ENCODE measurements around the gene PRR29. TPM values are rescaled to one million over a fixed set of nuclear protein-coding genes. Genes with fewer than 3 reads are reported as not detected.

The PRR29 gene
- total RNA-seq, 4 donors from 2014 or later, result 0.23 to 1.1 (median 0.57) TPM; not detected in 1

GRCh38 chr17:63996430-63997182 is 1.5 kb upstream of the PRR29 start:
- TF ChIP-seq EP300 (IDR thresholded peaks at IDR 0.05), result no peak
- TF ChIP-seq POLR2A (IDR thresholded peaks at IDR 0.05), result no peak
- no peak for TF ChIP-seq POLR2AphosphoS5 (IDR thresholded peaks at IDR 0.05)
- TF ChIP-seq CTCF (IDR thresholded peaks at IDR 0.05), result no peak
- H3K4me1 ChIP-seq, result peaks cover 0 to 19% (median 13%) of the 10 kb centered on the region in 3 donors
- H3K27me3 ChIP-seq, result peaks cover 66% of the 10 kb centered on the region
- H3K4me3 ChIP-seq, result no peak overlapping the region
- no peaks in the 10 kb centered on the region for H3K36me3 ChIP-seq
- no peak for ATAC-seq
- 86 to 95% methylated on average over 9 to 11 of the region's 11 CpGs for WGBS, 2 donors (ENCODE audit: low coverage in 1 of 2)
- no peak overlapping the region for H3K27ac ChIP-seq
- H3K9me3 ChIP-seq, result no peaks in the 10 kb centered on the region

- 14 to 26% methylated on average over 2 to 3 of the region's 19 CpGs for WGBS, 2 donors (ENCODE audit: low coverage in 1 of 2)
- ATAC-seq, result no peak
- H3K4me3 ChIP-seq, result peak overlapping the region in 1 of 2 donors; percentile 57
- peaks cover 0 to 19% (median 17%) of the 10 kb centered on the region in 3 donors for H3K4me1 ChIP-seq
- no peaks in the 10 kb centered on the region for H3K36me3 ChIP-seq
- H3K9me3 ChIP-seq, result no peaks in the 10 kb centered on the region
- H3K27ac ChIP-seq, result peak overlapping the region in 2 of 4 donors; percentile 12 to 42
- peaks cover 65% of the 10 kb centered on the region for H3K27me3 ChIP-seq
- TF ChIP-seq EP300 (IDR thresholded peaks at IDR 0.05), result no peak
- no peak for TF ChIP-seq POLR2A (IDR thresholded peaks at IDR 0.05)
- TF ChIP-seq CTCF (IDR thresholded peaks at IDR 0.05), result no peak
- no peak for TF ChIP-seq POLR2AphosphoS5 (IDR thresholded peaks at IDR 0.05)
Observed at GRCh38 chr17:63997341-63998048, 656 bp upstream of the PRR29 start.

- H3K36me3 ChIP-seq, result no peaks in the 10 kb centered on the region
- 67 to 100% methylated on average over 1 to 3 of the region's 33 CpGs for WGBS, 2 donors (ENCODE audit: low coverage in 1 of 2)
- H3K27me3 ChIP-seq, result peaks cover 70% of the 10 kb centered on the region
- peak overlapping the region; percentile 17 to 57 for H3K4me3 ChIP-seq
- H3K4me1 ChIP-seq, result peaks cover 0 to 19% (median 17%) of the 10 kb centered on the region in 3 donors
- TF ChIP-seq EP300 (IDR thresholded peaks at IDR 0.05), result no peak
- TF ChIP-seq CTCF (IDR thresholded peaks at IDR 0.05), result no peak
- no peak for TF ChIP-seq POLR2A (IDR thresholded peaks at IDR 0.05)
- no peak for TF ChIP-seq POLR2AphosphoS5 (IDR thresholded peaks at IDR 0.05)
- no peak for ATAC-seq
- H3K27ac ChIP-seq, result peak overlapping the region in 3 of 4 donors; percentile 4 to 42 (median 12)
- H3K9me3 ChIP-seq, result no peaks in the 10 kb centered on the region
Observed at GRCh38 chr17:63998721-63999679, 849 bp downstream of the PRR29 start.

- Histone ChIP-seq H3K4me1 (peaks cover 0 to 19% (median 17%) of the 10 kb centered on the region in 3 donors), H3K36me3 (no peaks in the 10 kb centered on the region), H3K27me3 (peaks cover 70% of the 10 kb centered on the region), H3K27ac (no peak overlapping the region), H3K4me3 (no peak overlapping the region), H3K9me3 (no peaks in the 10 kb centered on the region)
- WGBS, 2 donors (ENCODE audit: low coverage in 1 of 2), result 77 to 78% methylated on average over 14 to 17 of the region's 25 CpGs
- no peak for ATAC-seq
- TF ChIP-seq CTCF (IDR thresholded peaks at IDR 0.05) (no peak), POLR2AphosphoS5 (IDR thresholded peaks at IDR 0.05) (no peak), POLR2A (IDR thresholded peaks at IDR 0.05) (no peak), EP300 (IDR thresholded peaks at IDR 0.05) (no peak)
Observed at GRCh38 chr17:63999680-64000531, 1.8 kb downstream of the PRR29 start.
